PC-3 (cell line): ENCODE data around the gene NECAB2. TPM values are rescaled to one million over a fixed set of nuclear protein-coding genes. Genes with fewer than 3 reads are reported as not detected.

ENCODE experiments used
- ATAC-seq: fragments of 200-7000 bp; cut with Tn5 transposase; 2 replicates; pipeline ENCODE4 v1.9.1; 2020; ENCODE audit warnings: mild to moderate bottlenecking, moderate library complexity
- BruUV-seq: library from RNA; stranded (reverse); fragments of 400-500 nt; replicated peaks from 2 replicates; lab custom pipeline; 2021; lab: Mats Ljungman, UMichigan
- CTCF ChIA-PET: fragments of 300-600 bp; sonication (Branson Sonifier 250); formaldehyde crosslinking; loops from one replicate; lab custom pipeline; 2022; ENCODE audit warnings: antibody characterized with exemption; lab: Charles Lee
- POLR2A ChIA-PET: fragments of 300-600 bp; sonication (Branson Sonifier 250); formaldehyde crosslinking; loops from one replicate; lab custom pipeline; 2022; ENCODE audit warnings: antibody characterized with exemption; ENCODE audit not compliant: unreplicated experiment; lab: Charles Lee
- DNase-seq: peaks from one replicate; pipeline ENCODE4 v3.0.0-alpha.2; 2015
- H2AFZ ChIP-seq: fragments of 300-600 bp; sonication (generic); 2 replicates; pipeline ENCODE4 v1.6.0; 2016; ENCODE audit warnings: antibody characterized with exemption, low read length
- H3F3A ChIP-seq: fragments of 300-600 bp; sonication (generic); one replicate; pipeline ENCODE4 v1.6.0; 2017; ENCODE audit warnings: antibody characterized with exemption, low read length, control low read depth, mild to moderate bottlenecking; ENCODE audit not compliant: unreplicated experiment
- H3K27ac ChIP-seq: fragments of 300-600 bp; sonication (generic); 2 replicates; pipeline ENCODE4 v1.5.1; 2016; ENCODE audit warnings: mild to moderate bottlenecking, low read length
- H3K27me3 ChIP-seq: fragments of 300-600 bp; sonication (generic); 2 replicates; pipeline ENCODE4 v1.6.1; 2016; ENCODE audit warnings: low read length, mixed read lengths
- H3K36me3 ChIP-seq: fragments of 300-600 bp; sonication (generic); 2 replicates; pipeline ENCODE4 v1.6.1; 2016; ENCODE audit warnings: low read depth, mixed run types, low read length, mixed read lengths
- H3K4me1 ChIP-seq: fragments of 300-600 bp; sonication (generic); 2 replicates; pipeline ENCODE4 v1.5.1; 2016; ENCODE audit warnings: low read length; ENCODE audit not compliant: insufficient read depth
- H3K4me2 ChIP-seq: fragments of 300-600 bp; sonication (generic); 2 replicates; pipeline ENCODE4 v1.6.0; 2016; ENCODE audit warnings: low read length
- H3K4me3 ChIP-seq: fragments of 300-600 bp; sonication (generic); 2 replicates; pipeline ENCODE4 v1.5.1; 2016; ENCODE audit warnings: mild to moderate bottlenecking, low read length, mixed read lengths
- H3K79me2 ChIP-seq: fragments of 300-600 bp; sonication (generic); 2 replicates; pipeline ENCODE4 v1.6.1; 2017; ENCODE audit warnings: low read length, mixed read lengths
- H3K9ac ChIP-seq: fragments of 300-600 bp; sonication (generic); 2 replicates; pipeline ENCODE4 v1.6.0; 2016; ENCODE audit warnings: mild to moderate bottlenecking, low read length
- H3K9me2 ChIP-seq: fragments of 300-600 bp; sonication (generic); replicated peaks from 2 replicates; pipeline ENCODE4 v1.6.1; 2016; ENCODE audit warnings: mixed run types, low read length, mixed read lengths
- H3K9me3 ChIP-seq: fragments of 300-600 bp; sonication (generic); 2 replicates; pipeline ENCODE4 v1.6.1; 2016; ENCODE audit warnings: low read length, mixed read lengths
- H4K20me1 ChIP-seq: fragments of 300-600 bp; sonication (generic); 2 replicates; pipeline ENCODE4 v1.6.1; 2016; ENCODE audit warnings: low read length, mixed read lengths
- CTCF ChIP-seq: fragments of 300-600 bp; sonication (generic); conservative IDR thresholded peaks from 2 replicates; pipeline ENCODE4 v1.5.1; 2017; ENCODE audit warnings: antibody characterized with exemption, low read depth, mild to moderate bottlenecking, low read length
- EZH2 ChIP-seq: fragments of 300-600 bp; sonication (generic); IDR thresholded peaks from one replicate; pipeline ENCODE4 v1.6.1; 2017; ENCODE audit warnings: antibody characterized with exemption, mild to moderate bottlenecking, low read length; ENCODE audit not compliant: unreplicated experiment
- EZH2phosphoT487 ChIP-seq: fragments of 300-600 bp; sonication (generic); IDR thresholded peaks from 2 replicates; pipeline ENCODE4 v1.6.1; 2018; ENCODE audit warnings: mild to moderate bottlenecking, antibody characterized with exemption, low read length, borderline replicate concordance
- intact Hi-C: fragments of 100-400 bp; cut with micrococcal nuclease; formaldehyde crosslinking; loops from 2 replicates; pipeline ENCODE4 v1.9.0; 2023
- total RNA-seq: library from RNA; depleted of rRNA; stranded (reverse); fragments of >200 nt; gene quantifications from 2 replicates; pipeline ENCODE4 v1.2.3, GENCODE V29; 2014

NECAB2 gene
- total RNA-seq, 1 experiment from 2014 or later, result 0.22 TPM

- DNase-seq (no peak), ATAC-seq (no peak)
- ChIA-PET POLR2A (no interaction called here), CTCF (interaction anchor here (0.7 kb wide), 1 partner anchor 20 kb away, joined by 5 read pairs; no protein-coding TSS in a partner anchor)
- H3K4me3 ChIP-seq, result no peak overlapping the region
- BruUV-seq, result no TSS peak
- H3F3A ChIP-seq, result no peaks in the 10 kb centered on the region
- no peaks in the 10 kb centered on the region for H3K36me3 ChIP-seq
- H3K27ac ChIP-seq, result no peak overlapping the region
- no peak overlapping the region for H3K9ac ChIP-seq
- H3K27me3 ChIP-seq, result no peaks in the 10 kb centered on the region
- TF ChIP-seq EZH2 (no peak), EZH2phosphoT487 (no peak), CTCF (no peak)
- no peaks in the 10 kb centered on the region for H3K9me2 ChIP-seq
- no peaks in the 10 kb centered on the region for H3K4me1 ChIP-seq
- H4K20me1 ChIP-seq, result no peaks in the 10 kb centered on the region
- no peaks in the 10 kb centered on the region for H3K9me3 ChIP-seq
- intact Hi-C loops, result no loop called here
- no peak overlapping the region for H3K4me2 ChIP-seq
- H3K79me2 ChIP-seq, result no peaks in the 10 kb centered on the region
- H2AFZ ChIP-seq, result no peak overlapping the region
These were observed 39.9 kb downstream of the NECAB2 start for GRCh38 chr16:84007965-84008364.

GRCh38 chr16:84009282-84009681 is 41.2 kb downstream of the NECAB2 start:
- BruUV-seq, result no TSS peak

More at GRCh38 chr16:84009282-84009681, 41.2 kb downstream of the NECAB2 start:
- intact Hi-C loops, result no loop called here
- Histone ChIP-seq H2AFZ (no peak overlapping the region), H3K4me1 (no peaks in the 10 kb centered on the region), H3K9me2 (no peaks in the 10 kb centered on the region), H3K9ac (no peak overlapping the region), H3K79me2 (no peaks in the 10 kb centered on the region), H3K4me3 (no peak overlapping the region), H3K27me3 (no peaks in the 10 kb centered on the region), H3F3A (no peaks in the 10 kb centered on the region), H3K27ac (no peak overlapping the region), H3K9me3 (no peaks in the 10 kb centered on the region), H3K36me3 (no peaks in the 10 kb centered on the region), H3K4me2 (no peak overlapping the region), H4K20me1 (no peaks in the 10 kb centered on the region)
- ChIA-PET CTCF (no interaction called here), POLR2A (no interaction called here)
- DNase-seq (no peak), ATAC-seq (no peak)
- TF ChIP-seq CTCF (no peak), EZH2phosphoT487 (no peak), EZH2 (no peak)
